Osteoblast (primary cell): ENCODE data around the gene CLMP. TPM values are rescaled to one million over a fixed set of nuclear protein-coding genes. Genes with fewer than 3 reads are reported as not detected.

Experiments used
- DNase-seq: peaks from one replicate; pipeline ENCODE4 v3.0.0; 2011; ENCODE audit warnings: low spot score, mixed read lengths; ENCODE audit not compliant: insufficient read length; ENCODE audit errors: missing footprints
- H2AFZ ChIP-seq: 2 replicates; pipeline ENCODE4 v1.6.0; 2011; ENCODE audit warnings: mild to moderate bottlenecking, low read length
- H3K27ac ChIP-seq: 2 replicates; pipeline ENCODE4 v1.5.1; 2011; ENCODE audit warnings: mild to moderate bottlenecking, low read depth, low read length, moderate library complexity
- H3K27me3 ChIP-seq: 2 replicates; pipeline ENCODE4 v1.6.0; 2012; ENCODE audit warnings: mild to moderate bottlenecking, control low read depth, inconsistent platforms, low read length, moderate library complexity; ENCODE audit not compliant: insufficient read depth
- H3K36me3 ChIP-seq: 2 replicates; pipeline ENCODE4 v1.5.1; 2011; ENCODE audit warnings: mild to moderate bottlenecking, low read length, control low read depth, moderate library complexity; ENCODE audit not compliant: insufficient read depth
- H3K4me1 ChIP-seq: 2 replicates; pipeline ENCODE4 v1.5.1; 2011; ENCODE audit warnings: mild to moderate bottlenecking, low read length, control low read depth, moderate library complexity; ENCODE audit not compliant: insufficient read depth
- H3K4me2 ChIP-seq: 2 replicates; pipeline ENCODE4 v1.6.0; 2011; ENCODE audit warnings: mild to moderate bottlenecking, low read length; ENCODE audit not compliant: insufficient read depth
- H3K4me3 ChIP-seq: fragments of 200-600 bp; sonication (generic); 3 replicates; pipeline ENCODE4 v1.5.1; 2012; ENCODE audit warnings: mild to moderate bottlenecking, low read length, inconsistent platforms; ENCODE audit not compliant: insufficient read depth
- H3K79me2 ChIP-seq: 2 replicates; pipeline ENCODE4 v1.6.0; 2012; ENCODE audit warnings: mild to moderate bottlenecking, low read length, control low read depth, inconsistent platforms; ENCODE audit not compliant: insufficient read depth
- H3K9me3 ChIP-seq: 2 replicates; pipeline ENCODE4 v1.5.1; 2011; ENCODE audit warnings: low read depth, low read length, control low read depth
- H4K20me1 ChIP-seq: 2 replicates; pipeline ENCODE4 v1.6.0; 2012; ENCODE audit warnings: mild to moderate bottlenecking, low read length, control low read depth; ENCODE audit not compliant: insufficient read depth
- CTCF ChIP-seq: IDR thresholded peaks from 2 replicates; pipeline ENCODE4 v1.5.1; 2011; ENCODE audit warnings: mild to moderate bottlenecking, low read depth, low read length, moderate library complexity; ENCODE audit errors: extremely low read depth
- total RNA-seq: library from RNA; depleted of rRNA; stranded (reverse); fragments of >200 nt; gene quantifications from 2 replicates; pipeline ENCODE4 v1.2.3, GENCODE V29; 2012

CLMP gene
- total RNA-seq, 1 donor: 210 TPM

GRCh38 chr11:123040111-123040432, 155.0 kb downstream of the CLMP start:
- H4K20me1 ChIP-seq: no peaks in the 10 kb centered on the region

GRCh38 chr11:123035831-123036230, 159.2 kb downstream of the CLMP start:
- Histone ChIP-seq H3K4me2 (no peak overlapping the region), H2AFZ (no peak overlapping the region), H3K9me3 (no peaks in the 10 kb centered on the region), H3K4me3 (no peak overlapping the region), H3K79me2 (no peaks in the 10 kb centered on the region), H3K27me3 (no peaks in the 10 kb centered on the region), H3K4me1 (no peaks in the 10 kb centered on the region), H4K20me1 (no peaks in the 10 kb centered on the region), H3K27ac (no peak overlapping the region), H3K36me3 (no peaks in the 10 kb centered on the region)
- no peak for TF ChIP-seq CTCF
- no peak for DNase-seq

More at GRCh38 chr11:123040111-123040432, 155.0 kb downstream of the CLMP start:
- Histone ChIP-seq H3K36me3 (no peaks in the 10 kb centered on the region), H3K4me1 (no peaks in the 10 kb centered on the region), H2AFZ (no peak overlapping the region), H3K79me2 (no peaks in the 10 kb centered on the region), H3K27ac (no peak overlapping the region), H3K4me2 (no peak overlapping the region), H3K9me3 (no peaks in the 10 kb centered on the region), H3K27me3 (no peaks in the 10 kb centered on the region), H3K4me3 (no peak overlapping the region)
- TF ChIP-seq CTCF: no peak
- DNase-seq: no peak

GRCh38 chr11:123034597-123034996, 160.5 kb downstream of the CLMP start:
- Histone ChIP-seq H3K36me3 (no peaks in the 10 kb centered on the region), H3K9me3 (no peaks in the 10 kb centered on the region), H2AFZ (no peak overlapping the region), H3K4me2 (no peak overlapping the region), H3K79me2 (no peaks in the 10 kb centered on the region), H4K20me1 (no peaks in the 10 kb centered on the region), H3K27me3 (peaks cover 5% of the 10 kb centered on the region), H3K4me1 (no peaks in the 10 kb centered on the region), H3K27ac (no peak overlapping the region), H3K4me3 (no peak overlapping the region)
- DNase-seq: no peak
- no peak for TF ChIP-seq CTCF

- Histone ChIP-seq H3K4me1 (no peaks in the 10 kb centered on the region), H2AFZ (no peak overlapping the region), H3K27ac (no peak overlapping the region), H3K79me2 (no peaks in the 10 kb centered on the region), H3K9me3 (no peaks in the 10 kb centered on the region), H3K4me2 (no peak overlapping the region), H3K4me3 (no peak overlapping the region), H3K36me3 (no peaks in the 10 kb centered on the region), H4K20me1 (no peaks in the 10 kb centered on the region), H3K27me3 (peaks cover 5% of the 10 kb centered on the region)
- peak; percentile 37 for TF ChIP-seq CTCF
- no peak for DNase-seq
Measured at GRCh38 chr11:123033895-123034294, 161.2 kb downstream of the CLMP start.
